Glutamatergic neuron (in vitro differentiated cells): ENCODE data around the gene NPHP4. TPM values are rescaled to one million over a fixed set of nuclear protein-coding genes. Genes with fewer than 3 reads are reported as not detected.
A peak's percentile ranks its signal among the peaks of the same experiment; 100 is the strongest.

Source experiments
- DNase-seq: peaks from one replicate; pipeline ENCODE4 v3.0.0; 2022
- H3K27ac Mint-ChIP-seq: one replicate; pipeline ENCODE4 v1.8.0; 2020; ENCODE audit warnings: mild to moderate bottlenecking, mixed read lengths, inconsistent platforms; ENCODE audit not compliant: unreplicated experiment
- H3K27me3 Mint-ChIP-seq: one replicate; pipeline ENCODE4 v1.8.0; 2020; ENCODE audit warnings: mild to moderate bottlenecking, moderate library complexity, mixed read lengths, inconsistent platforms; ENCODE audit not compliant: unreplicated experiment
- H3K36me3 Mint-ChIP-seq: one replicate; pipeline ENCODE4 v1.8.0; 2020; ENCODE audit warnings: mild to moderate bottlenecking, mixed read lengths, inconsistent platforms; ENCODE audit not compliant: unreplicated experiment
- H3K4me1 Mint-ChIP-seq: one replicate; pipeline ENCODE4 v1.8.0; 2020; ENCODE audit warnings: mild to moderate bottlenecking, low read depth, mixed read lengths, inconsistent platforms; ENCODE audit not compliant: unreplicated experiment
- H3K4me3 Mint-ChIP-seq: one replicate; pipeline ENCODE4 v1.8.0; 2020; ENCODE audit warnings: mild to moderate bottlenecking, mixed read lengths, inconsistent platforms; ENCODE audit not compliant: unreplicated experiment
- H3K9me3 Mint-ChIP-seq: one replicate; pipeline ENCODE4 v1.8.0; 2020; ENCODE audit warnings: mild to moderate bottlenecking, moderate library complexity, mixed read lengths, inconsistent platforms; ENCODE audit not compliant: unreplicated experiment
- CTCF ChIP-seq: fragments of 200-600 bp; sonication (generic); IDR thresholded peaks from one replicate; pipeline ENCODE4 v1.5.0; 2021; ENCODE audit not compliant: partially characterized antibody, unreplicated experiment
- total RNA-seq: library from RNA; stranded (reverse); fragmentation: NEBNext Ultra II Directional; extraction: Animal tissue kit (Norgen Biotek cat#: 25700); gene quantifications from one replicate; pipeline ENCODE4 v1.2.1, GENCODE V29; 2021; ENCODE audit not compliant: unreplicated experiment

NPHP4 gene
- total RNA-seq, 1 donor from 2014 or later: 28.4 TPM

GRCh38 chr1:5830771-5831599, 161.2 kb downstream of the NPHP4 start:
- peak; percentile 82 for DNase-seq
- no peak overlapping the region for H3K27ac Mint-ChIP-seq
- peaks cover 7% of the 10 kb centered on the region for H3K36me3 Mint-ChIP-seq

GRCh38 chr1:5829414-5829813, 162.8 kb downstream of the NPHP4 start:
- DNase-seq: no peak
- Mint-ChIP-seq H3K9me3 (peaks cover 7% of the 10 kb centered on the region), H3K36me3 (peaks cover 7% of the 10 kb centered on the region), H3K27me3 (peaks cover 7% of the 10 kb centered on the region), H3K4me1 (no peaks in the 10 kb centered on the region), H3K4me3 (no peak overlapping the region), H3K27ac (peak overlapping the region; percentile 65)
- no peak for TF ChIP-seq CTCF

More at GRCh38 chr1:5830771-5831599, 161.2 kb downstream of the NPHP4 start:
- Mint-ChIP-seq H3K9me3 (peaks cover 8% of the 10 kb centered on the region), H3K4me3 (no peak overlapping the region), H3K4me1 (no peaks in the 10 kb centered on the region), H3K27me3 (peaks cover 7% of the 10 kb centered on the region)
- peak; percentile 40 for TF ChIP-seq CTCF

GRCh38 chr1:5828308-5828935, 163.8 kb downstream of the NPHP4 start:
- Mint-ChIP-seq H3K4me1 (no peaks in the 10 kb centered on the region), H3K27ac (no peak overlapping the region)
- DNase-seq: no peak

GRCh38 chr1:5827516-5827915, 164.7 kb downstream of the NPHP4 start:
- Mint-ChIP-seq H3K4me3 (no peak overlapping the region), H3K36me3 (peaks cover 7% of the 10 kb centered on the region), H3K27ac (no peak overlapping the region), H3K4me1 (no peaks in the 10 kb centered on the region), H3K27me3 (peaks cover 9% of the 10 kb centered on the region), H3K9me3 (peaks cover 6% of the 10 kb centered on the region)
- no peak for DNase-seq
- TF ChIP-seq CTCF: no peak

More at GRCh38 chr1:5828308-5828935, 163.8 kb downstream of the NPHP4 start:
- Mint-ChIP-seq H3K36me3 (peaks cover 7% of the 10 kb centered on the region), H3K27me3 (peaks cover 7% of the 10 kb centered on the region), H3K9me3 (peaks cover 7% of the 10 kb centered on the region), H3K4me3 (no peak overlapping the region)
- TF ChIP-seq CTCF: no peak

GRCh38 chr1:5826601-5827000, 165.6 kb downstream of the NPHP4 start:
- Mint-ChIP-seq H3K4me3 (no peak overlapping the region), H3K36me3 (peaks cover 7% of the 10 kb centered on the region), H3K27me3 (peaks cover 9% of the 10 kb centered on the region), H3K27ac (no peak overlapping the region), H3K4me1 (no peaks in the 10 kb centered on the region), H3K9me3 (peaks cover 6% of the 10 kb centered on the region)
- no peak for TF ChIP-seq CTCF
- DNase-seq: no peak
